T-cell (primary cell): ENCODE data around the gene RAB11FIP5. TPM values are rescaled to one million over a fixed set of nuclear protein-coding genes. Genes with fewer than 3 reads are reported as not detected.

Experiments used
- ATAC-seq, 4 experiments: fragments of 200-7000 bp in 3 of 4; fragments of 150-1000 bp in 1 of 4; cut with Tn5 transposase; replicated peaks in 1 of 4; 1 replicate in 3 of 4; 2 replicates in 1 of 4; pipeline ENCODE4 v1.10.0; 2021; ENCODE audit warnings: moderate library complexity in 3 of 4, mild to moderate bottlenecking in 2 of 4, moderate number of reproducible peaks in 1 of 4
- CTCF ChIA-PET, 2 donors: fragments of 300-600 bp; sonication (Branson Sonifier 250); formaldehyde crosslinking; loops; one replicate each; lab custom pipeline; 2022; ENCODE audit warnings: antibody characterized with exemption in 2 of 2; lab: Charles Lee
- POLR2A ChIA-PET, 2 donors: fragments of 300-600 bp; sonication (Branson Sonifier 250); formaldehyde crosslinking; loops; one replicate each; lab custom pipeline; 2022; ENCODE audit warnings: antibody characterized with exemption in 2 of 2; lab: Charles Lee
- DNase-seq, 35 experiments: peaks; one replicate each; pipeline versions ENCODE4 v3.0.0 to v3.0.0-alpha.2; 2013 to 2023
- H3K27ac ChIP-seq: one replicate; pipeline ENCODE4 v1.5.1; 2013; ENCODE audit warnings: low read length
- H3K27me3 ChIP-seq, 2 experiments: replicated peaks in 1 of 2; 1 replicate in 1 of 2; 2 replicates in 1 of 2; pipeline versions ENCODE4 v1.6.1 to v1.7.0; 2013; ENCODE audit warnings: low read length in 1 of 2, mixed read lengths in 1 of 2; ENCODE audit not compliant: control insufficient read depth in 2 of 2, insufficient read depth in 2 of 2; ENCODE audit errors: extremely low read depth in 1 of 2
- H3K36me3 ChIP-seq, 2 donors: 1 replicate in 1 of 2; 2 replicates in 1 of 2; pipeline versions ENCODE4 v1.6.1 to v1.7.0; 2013; ENCODE audit warnings: low read length in 1 of 2; ENCODE audit not compliant: control insufficient read depth in 2 of 2, insufficient read depth in 1 of 2; ENCODE audit errors: extremely low read depth in 1 of 2
- H3K4me1 ChIP-seq, 2 experiments: 1 replicate in 1 of 2; 2 replicates in 1 of 2; pipeline versions ENCODE4 v1.6.1 to v1.7.0; 2013; ENCODE audit warnings: low read length in 2 of 2, mixed read lengths in 1 of 2; ENCODE audit not compliant: insufficient read depth in 2 of 2, control insufficient read depth in 1 of 2; ENCODE audit errors: extremely low read depth in 1 of 2
- H3K4me3 ChIP-seq, 2 donors: 1 replicate in 1 of 2; 2 replicates in 1 of 2; pipeline versions ENCODE4 v1.5.1 to v1.7.0; 2013; ENCODE audit warnings: mild to moderate bottlenecking in 2 of 2, low read length in 1 of 2, moderate library complexity in 1 of 2; ENCODE audit not compliant: control insufficient read depth in 1 of 2; ENCODE audit errors: extremely low read depth in 1 of 2
- H3K9me3 ChIP-seq: 2 replicates; pipeline ENCODE4 v1.7.0; 2013
- H3K27ac Mint-ChIP-seq, 2 donors: one replicate each; pipeline ENCODE4 v1.8.0; 2020 to 2021; ENCODE audit warnings: mild to moderate bottlenecking in 2 of 2, mixed read lengths in 2 of 2
- H3K27me3 Mint-ChIP-seq, 2 donors: one replicate each; pipeline ENCODE4 v1.8.0; 2021 to 2022; ENCODE audit warnings: mixed read lengths in 2 of 2
- H3K36me3 Mint-ChIP-seq: one replicate; pipeline ENCODE4 v1.8.0; 2021; ENCODE audit warnings: mixed read lengths
- H3K4me1 Mint-ChIP-seq, 3 donors: one replicate each; pipeline ENCODE4 v1.8.0; 2020 to 2022; ENCODE audit warnings: mixed read lengths in 3 of 3, mild to moderate bottlenecking in 1 of 3
- H3K4me3 Mint-ChIP-seq, 3 donors: one replicate each; pipeline ENCODE4 v1.8.0; 2020 to 2022; ENCODE audit warnings: mild to moderate bottlenecking in 3 of 3, mixed read lengths in 3 of 3, moderate library complexity in 3 of 3
- H3K9me3 Mint-ChIP-seq, 3 donors: one replicate each; pipeline ENCODE4 v1.8.0; 2020 to 2022; ENCODE audit warnings: mixed read lengths in 3 of 3
- WGBS: methylation state at CpG from one replicate; pipeline ENCODE4 v1.1.5; 2013; ENCODE audit warnings: missing lambda C conversion rate; ENCODE audit not compliant: insufficient coverage; 5-methylcytosine and 5-hydroxymethylcytosine counted together
- total RNA-seq, 35 experiments: library from RNA in 6 of 35; stranded (reverse) in 6 of 35; fragments of 120-200 nt in 1 of 35; gene quantifications; one replicate each; pipeline versions ENCODE4 v1.2.1 to v1.2.4 and lab custom pipeline; 2013 to 2026

RAB11FIP5 gene
- total RNA-seq, 5 donors from 2014 or later (not counting 1 experiment from before 2014, with no cell fraction given), result 7.9 to 15.2 (median 11.0) TPM

GRCh38 chr2:73088211-73088610 is 24.5 kb downstream of the RAB11FIP5 start:
- ChIA-PET CTCF (interaction anchor here in 1 of 2 donors (5.5 kb wide), 1 partner anchor 89 kb away, joined by 44 read pairs; no protein-coding TSS in a partner anchor), POLR2A (no interaction called here)
- Mint-ChIP-seq H3K27ac (no peak overlapping the region), H3K4me3 (no peak overlapping the region), H3K9me3 (no peaks in the 10 kb centered on the region), H3K27me3 (no peaks in the 10 kb centered on the region), H3K36me3 (peaks cover 4% of the 10 kb centered on the region), H3K4me1 (peaks cover 0 to 14% (median 2%) of the 10 kb centered on the region in 3 donors)
- Histone ChIP-seq H3K4me1 (peaks cover 0 to 7% of the 10 kb centered on the region in 2 experiments), H3K27ac (no peak overlapping the region), H3K27me3 (peaks cover 0 to 3% of the 10 kb centered on the region in 2 experiments), H3K36me3 (no peaks in the 10 kb centered on the region), H3K9me3 (no peaks in the 10 kb centered on the region), H3K4me3 (no peak overlapping the region)
- ATAC-seq, result no peak
- DNase-seq, result no peak
- WGBS, result 96% methylated on average over 7 of the region's 12 CpGs

GRCh38 chr2:73087311-73087710 is 25.4 kb downstream of the RAB11FIP5 start:
- Mint-ChIP-seq H3K4me3 (no peak overlapping the region), H3K4me1 (peaks cover 0 to 14% (median 2%) of the 10 kb centered on the region in 3 donors), H3K36me3 (peaks cover 4% of the 10 kb centered on the region), H3K9me3 (no peaks in the 10 kb centered on the region), H3K27ac (no peak overlapping the region), H3K27me3 (no peaks in the 10 kb centered on the region)
- peaks cover 0 to 3% of the 10 kb centered on the region in 2 experiments for H3K27me3 ChIP-seq
- 80% methylated on average over 1 of the region's 4 CpGs for WGBS
- H3K36me3 ChIP-seq, result no peaks in the 10 kb centered on the region
- no peaks in the 10 kb centered on the region for H3K9me3 ChIP-seq
- ChIA-PET CTCF (interaction anchor here (0.5 to 5.5 kb wide), 6 partner anchors 30 to 149 kb away, joined by 3 to 44 read pairs (median 4); no protein-coding TSS in a partner anchor), POLR2A (no interaction called here)
- peaks cover 0 to 7% of the 10 kb centered on the region in 2 experiments for H3K4me1 ChIP-seq
- H3K27ac ChIP-seq, result no peak overlapping the region
- ATAC-seq (no peak), DNase-seq (no peak)
- H3K4me3 ChIP-seq, result no peak overlapping the region

- ChIA-PET CTCF (interaction anchor here (0.6 to 5.5 kb wide), 16 partner anchors 13 to 1859 kb away, joined by 3 to 44 read pairs (median 4); partner anchors contain the start of genes PAIP2B (in 1 of the 2) and SMYD5 (in 1 of the 2)), POLR2A (no interaction called here)
- Mint-ChIP-seq H3K27me3 (no peaks in the 10 kb centered on the region), H3K36me3 (peaks cover 4% of the 10 kb centered on the region), H3K9me3 (no peaks in the 10 kb centered on the region), H3K4me3 (no peak overlapping the region), H3K4me1 (peaks cover 0 to 14% (median 2%) of the 10 kb centered on the region in 3 donors), H3K27ac (no peak overlapping the region)
- 28% methylated on average over 6 of the region's 6 CpGs for WGBS
- peaks cover 0 to 7% of the 10 kb centered on the region in 2 experiments for H3K4me1 ChIP-seq
- peaks cover 0 to 3% of the 10 kb centered on the region in 2 experiments for H3K27me3 ChIP-seq
- peak; percentile 55 to 86 (median 76) for DNase-seq
- no peaks in the 10 kb centered on the region for H3K36me3 ChIP-seq
- peak; percentile 83 to 97 (median 87) for ATAC-seq
- no peaks in the 10 kb centered on the region for H3K9me3 ChIP-seq
- H3K4me3 ChIP-seq, result no peak overlapping the region
- no peak overlapping the region for H3K27ac ChIP-seq
These were observed 27.1 kb downstream of the RAB11FIP5 start for GRCh38 chr2:73085691-73086090.

- no peaks in the 10 kb centered on the region for H3K9me3 ChIP-seq
- H3K27ac ChIP-seq, result no peak overlapping the region
- peaks cover 4% of the 10 kb centered on the region for H3K36me3 Mint-ChIP-seq
- ATAC-seq (no peak), DNase-seq (no peak)
- H3K4me1 ChIP-seq, result peaks cover 0 to 7% of the 10 kb centered on the region in 2 experiments
- no peak overlapping the region for H3K27ac Mint-ChIP-seq
- no peaks in the 10 kb centered on the region for H3K27me3 Mint-ChIP-seq
- no peak overlapping the region for H3K4me3 ChIP-seq
- ChIA-PET CTCF (interaction anchor here (0.7 to 5.5 kb wide), 9 partner anchors 29 to 128 kb away, joined by 3 to 44 read pairs (median 9); partner anchors contain the start of gene SMYD5 (in 1 of the 2)), POLR2A (no interaction called here)
- H3K27me3 ChIP-seq, result peaks cover 0 to 8% of the 10 kb centered on the region in 2 experiments
- no peaks in the 10 kb centered on the region for H3K36me3 ChIP-seq
- H3K9me3 Mint-ChIP-seq, result no peaks in the 10 kb centered on the region
- WGBS, result 88% methylated on average over 1 of the region's 3 CpGs
- no peak overlapping the region for H3K4me3 Mint-ChIP-seq
- H3K4me1 Mint-ChIP-seq, result peaks cover 0 to 14% (median 2%) of the 10 kb centered on the region in 3 donors
These were observed 27.8 kb downstream of the RAB11FIP5 start for GRCh38 chr2:73084971-73085370.

GRCh38 chr2:73083886-73084800 is 28.6 kb downstream of the RAB11FIP5 start:
- Mint-ChIP-seq H3K27ac (no peak overlapping the region), H3K4me3 (no peak overlapping the region), H3K4me1 (peaks cover 0 to 8% (median 2%) of the 10 kb centered on the region in 3 donors), H3K27me3 (no peaks in the 10 kb centered on the region), H3K36me3 (peaks cover 4% of the 10 kb centered on the region), H3K9me3 (no peaks in the 10 kb centered on the region)
- H3K4me1 ChIP-seq, result peaks cover 0 to 7% of the 10 kb centered on the region in 2 experiments
- H3K27me3 ChIP-seq, result peaks cover 0 to 8% of the 10 kb centered on the region in 2 experiments
- DNase-seq, result no peak
- 88% methylated on average over 5 of the region's 7 CpGs for WGBS
- no peak for ATAC-seq
- ChIA-PET CTCF (interaction anchor here (0.7 to 5.5 kb wide), 8 partner anchors 76 to 129 kb away, joined by 3 to 44 read pairs (median 12); partner anchors contain the start of gene SMYD5 (in 1 of the 2)), POLR2A (no interaction called here)
- no peak overlapping the region for H3K4me3 ChIP-seq
- H3K27ac ChIP-seq, result no peak overlapping the region
- H3K9me3 ChIP-seq, result no peaks in the 10 kb centered on the region
- H3K36me3 ChIP-seq, result no peaks in the 10 kb centered on the region
